ENCODE results near the gene FGD4.

- TF ChIP-seq IRF1 (CRISPR knock-in tag; IDR thresholded peaks at IDR 0.05), result no peak
- no peak for TF ChIP-seq CTCF (IDR thresholded peaks at IDR 0.05)
- TF ChIP-seq ATF2 (CRISPR knock-in tag; IDR thresholded peaks at IDR 0.05; ENCODE audit: borderline replicate concordance, low read depth), result no peak
- TF ChIP-seq SP1 (CRISPR knock-in tag; conservative IDR thresholded peaks at IDR 0.05), result no peak
- TF ChIP-seq ZNF416 (CRISPR knock-in tag; IDR thresholded peaks at IDR 0.05), result no peak
Measured at GRCh38 chr12:32627976-32628375, 228.6 kb downstream of the FGD4 start.

Data from WTC11 (cell line).